Fibroblast of lung (primary cell): ENCODE measurements around the gene KLK8.

Source experiments
- EZH2 ChIP-seq: IDR thresholded peaks from 2 replicates; pipeline ENCODE4 v1.5.1; 2012; ENCODE audit warnings: low read length, control low read depth, mild to moderate bottlenecking; ENCODE audit errors: missing control alignments
- TF ChIP-seq, protein P1 (sequence below), 2 donors: IDR thresholded peaks in 1 of 2; conservative IDR thresholded peaks in 1 of 2; 1 replicate in 1 of 2; 2 replicates in 1 of 2; pipeline ENCODE4 v1.5.1; 2011 to 2012; ENCODE audit warnings: low read length in 2 of 2, control low read depth in 1 of 2, inconsistent platforms in 1 of 2, low read depth in 1 of 2, mild to moderate bottlenecking in 1 of 2

DNA sequence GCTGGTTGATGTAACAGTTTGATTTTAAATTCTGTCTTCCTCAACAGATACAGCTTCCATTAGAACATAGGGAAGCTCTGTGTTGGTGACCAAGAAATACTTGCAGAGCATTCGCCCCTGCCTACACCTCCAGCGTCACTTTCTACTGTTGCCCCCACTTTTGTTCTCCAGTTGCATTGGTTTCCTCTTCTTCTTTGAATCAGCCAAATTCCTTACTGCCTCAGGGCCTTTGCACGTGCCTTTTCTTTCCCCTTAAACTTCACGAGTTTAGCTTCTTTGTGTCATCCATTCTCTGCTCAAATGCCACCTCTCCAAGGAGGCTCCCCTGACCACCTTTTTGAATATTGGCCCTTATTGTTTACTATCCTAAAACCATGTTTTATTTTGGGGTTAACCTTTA lies 54.3 kb downstream of the KLK8 start:
- TF ChIP-seq, protein P1, sequence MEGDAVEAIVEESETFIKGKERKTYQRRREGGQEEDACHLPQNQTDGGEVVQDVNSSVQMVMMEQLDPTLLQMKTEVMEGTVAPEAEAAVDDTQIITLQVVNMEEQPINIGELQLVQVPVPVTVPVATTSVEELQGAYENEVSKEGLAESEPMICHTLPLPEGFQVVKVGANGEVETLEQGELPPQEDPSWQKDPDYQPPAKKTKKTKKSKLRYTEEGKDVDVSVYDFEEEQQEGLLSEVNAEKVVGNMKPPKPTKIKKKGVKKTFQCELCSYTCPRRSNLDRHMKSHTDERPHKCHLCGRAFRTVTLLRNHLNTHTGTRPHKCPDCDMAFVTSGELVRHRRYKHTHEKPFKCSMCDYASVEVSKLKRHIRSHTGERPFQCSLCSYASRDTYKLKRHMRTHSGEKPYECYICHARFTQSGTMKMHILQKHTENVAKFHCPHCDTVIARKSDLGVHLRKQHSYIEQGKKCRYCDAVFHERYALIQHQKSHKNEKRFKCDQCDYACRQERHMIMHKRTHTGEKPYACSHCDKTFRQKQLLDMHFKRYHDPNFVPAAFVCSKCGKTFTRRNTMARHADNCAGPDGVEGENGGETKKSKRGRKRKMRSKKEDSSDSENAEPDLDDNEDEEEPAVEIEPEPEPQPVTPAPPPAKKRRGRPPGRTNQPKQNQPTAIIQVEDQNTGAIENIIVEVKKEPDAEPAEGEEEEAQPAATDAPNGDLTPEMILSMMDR (conservative IDR thresholded peaks at IDR 0.05 in 1 of 2, IDR thresholded peaks at IDR 0.05 in 1 of 2; ENCODE audit: low read depth in 1 of 2, low read length in 2 of 2), result no peak
- no peak for TF ChIP-seq EZH2
